Thoracic aorta (tissue), 2 donors: ENCODE results near the gene GLUD1. TPM values are rescaled to one million over a fixed set of nuclear protein-coding genes. Genes with fewer than 3 reads are reported as not detected.
"Not testable (repeated sequence)": the region's sequence is repeated elsewhere in the genome, so short reads cannot be mapped to it uniquely, and the experiment has no call there.

Source experiments
- ATAC-seq: fragments of 150-250 bp; one replicate; pipeline ENCODE4 v1.8.0; 2017; ENCODE audit warnings: low read depth; ENCODE audit not compliant: insufficient number of reproducible peaks, low FRiP score
- DNase-seq: peaks from one replicate; pipeline ENCODE4 v3.0.0-alpha.2; 2020; ENCODE audit warnings: low spot score
- H3K27ac ChIP-seq, 2 donors: fragments of 200-600 bp; sonication (generic); 1 replicate in 1 of 2; 2 replicates in 1 of 2; pipeline ENCODE4 v1.5.1; 2016; ENCODE audit warnings: mild to moderate bottlenecking in 2 of 2, moderate library complexity in 2 of 2
- H3K27me3 ChIP-seq: fragments of 200-600 bp; sonication (generic); replicated peaks from 2 replicates; pipeline ENCODE4 v1.6.0; 2016; ENCODE audit warnings: mild to moderate bottlenecking; ENCODE audit not compliant: insufficient read depth
- H3K36me3 ChIP-seq: fragments of 200-600 bp; sonication (generic); one replicate; pipeline ENCODE4 v1.5.1; 2016
- H3K4me1 ChIP-seq, 2 donors: fragments of 200-600 bp; sonication (generic); 1 replicate in 1 of 2; 2 replicates in 1 of 2; pipeline versions ENCODE4 v1.5.1 to v1.6.0; 2016; ENCODE audit warnings: low read depth in 2 of 2, mild to moderate bottlenecking in 1 of 2; ENCODE audit not compliant: control insufficient read depth in 1 of 2
- H3K4me3 ChIP-seq: fragments of 200-600 bp; sonication (generic); 2 replicates; pipeline ENCODE4 v1.5.1; 2016; ENCODE audit warnings: mild to moderate bottlenecking
- H3K9me3 ChIP-seq: fragments of 200-600 bp; sonication (generic); 2 replicates; pipeline ENCODE4 v1.5.1; 2016
- CTCF ChIP-seq: fragments of 200-600 bp; sonication (generic); IDR thresholded peaks from one replicate; pipeline ENCODE4 v1.5.1; 2019; ENCODE audit warnings: antibody characterized with exemption
- total RNA-seq, 2 donors: library from RNA; depleted of rRNA; stranded (reverse); fragments of >200 nt; gene quantifications; one replicate each; pipeline versions ENCODE4 v1.1.0 to v1.2.3, GENCODE V29; 2016

GLUD1 gene
- total RNA-seq, 2 donors from 2014 or later: 141 to 189 TPM

GRCh38 chr10:87038786-87039185 is 55.9 kb downstream of the GLUD1 start:
- Histone ChIP-seq H3K4me1 (no peaks in the 10 kb centered on the region), H3K4me3 (no peak overlapping the region), H3K9me3 (no peaks in the 10 kb centered on the region), H3K27ac (no peak overlapping the region), H3K27me3 (no peaks in the 10 kb centered on the region), H3K36me3 (no peaks in the 10 kb centered on the region)
- TF ChIP-seq CTCF: no peak
- ATAC-seq: no peak
- DNase-seq: no peak

DNA sequence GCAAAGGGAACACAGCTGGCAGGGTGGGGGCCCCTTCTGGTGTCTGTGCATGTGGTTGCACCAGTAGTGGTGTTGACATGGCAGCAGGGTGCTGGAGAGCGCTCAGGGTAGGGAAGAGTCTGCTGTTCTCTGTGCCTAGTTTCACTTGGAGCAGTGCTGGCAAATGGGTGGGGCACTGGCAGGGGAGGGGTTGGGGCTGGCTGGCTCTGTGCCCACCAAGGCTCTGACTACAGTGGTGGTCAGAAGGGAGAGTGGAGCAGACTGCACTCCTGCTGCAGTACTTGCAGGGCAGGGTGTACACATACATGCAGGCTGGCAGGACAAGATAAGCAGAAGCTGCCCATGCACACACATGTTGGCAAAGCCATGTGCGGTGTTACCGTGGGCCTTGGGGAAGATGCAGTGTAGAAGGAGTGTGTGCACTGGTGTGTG is 56.3 kb downstream of the GLUD1 start:
- TF ChIP-seq CTCF: no peak
- H3K27me3 ChIP-seq: no peaks in the 10 kb centered on the region
- no peak overlapping the region for H3K27ac ChIP-seq
- no peak overlapping the region for H3K4me3 ChIP-seq
- no peaks in the 10 kb centered on the region for H3K36me3 ChIP-seq
- H3K4me1 ChIP-seq: no peaks in the 10 kb centered on the region
- H3K9me3 ChIP-seq: no peaks in the 10 kb centered on the region
- DNase-seq: no peak
- ATAC-seq: no peak

DNA sequence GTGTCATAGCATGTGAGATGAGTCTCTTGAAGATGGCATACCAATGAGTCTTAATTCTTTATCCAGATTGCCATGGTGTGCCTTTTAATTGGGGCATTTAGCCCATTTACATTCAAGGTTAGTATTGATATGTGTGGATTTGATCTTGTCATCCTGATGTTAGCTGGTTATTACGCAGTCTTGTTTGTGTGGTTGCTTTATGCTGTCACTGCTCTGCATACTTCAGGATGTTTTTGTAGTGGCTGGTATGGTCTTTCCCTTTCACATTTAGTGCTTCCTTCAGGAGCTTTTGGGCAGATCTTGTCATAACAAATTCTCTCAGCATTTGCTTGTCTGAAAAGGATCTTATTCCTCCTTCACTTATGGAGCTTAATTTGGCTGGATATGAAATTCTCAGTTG is 58.0 kb downstream of the GLUD1 start:
- DNase-seq: no peak
- TF ChIP-seq CTCF: no peak

DNA sequence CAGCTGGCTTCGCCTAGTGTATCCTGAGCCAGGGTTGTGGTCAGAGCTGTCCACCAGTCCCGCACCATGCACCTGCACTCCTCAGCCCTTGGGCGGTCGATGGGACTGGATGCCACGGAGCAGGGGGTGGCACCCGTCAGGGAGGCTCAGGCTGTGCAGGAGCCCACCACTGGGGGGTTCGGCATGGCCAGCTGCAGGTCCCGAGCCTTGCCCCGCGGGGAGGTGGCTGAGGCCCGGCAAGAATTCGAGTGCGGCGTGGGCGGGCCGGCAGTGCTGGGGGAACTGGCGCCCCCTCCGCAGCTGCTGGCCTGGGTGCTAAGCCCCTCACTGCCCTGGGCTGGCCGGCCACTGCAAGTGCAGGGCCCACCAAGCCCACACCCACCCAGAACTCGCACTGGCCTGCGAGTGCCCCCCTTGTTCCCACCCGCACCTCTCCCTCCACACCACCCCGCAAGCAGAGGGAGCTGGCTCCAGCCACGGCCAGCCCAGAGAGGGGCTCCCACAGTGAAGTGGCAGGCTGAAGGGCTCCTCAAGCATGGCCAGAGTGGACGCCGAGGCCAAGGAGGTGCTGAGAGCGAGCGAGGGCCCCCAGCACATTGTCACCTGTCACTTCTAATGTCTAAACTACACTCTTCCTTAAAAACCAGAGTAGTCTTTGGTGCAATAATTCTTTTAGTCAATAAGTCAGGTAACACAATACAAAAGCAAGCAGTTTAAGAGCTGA is 63.6 kb downstream of the GLUD1 start:
- H3K4me3 ChIP-seq: no peak overlapping the region
- no peak for TF ChIP-seq CTCF
- no peaks in the 10 kb centered on the region for H3K4me1 ChIP-seq
- no peak overlapping the region for H3K27ac ChIP-seq
- DNase-seq (no peak), ATAC-seq (no peak)
- no peaks in the 10 kb centered on the region for H3K36me3 ChIP-seq
- no peaks in the 10 kb centered on the region for H3K9me3 ChIP-seq
- H3K27me3 ChIP-seq: no peaks in the 10 kb centered on the region

More for the DNA sequence above, 58.0 kb downstream of the GLUD1 start:
- no peak for ATAC-seq
- H3K4me3 ChIP-seq: no peak overlapping the region
- H3K4me1 ChIP-seq: no peaks in the 10 kb centered on the region
- no peak overlapping the region for H3K27ac ChIP-seq
- H3K9me3 ChIP-seq: no peaks in the 10 kb centered on the region
- no peaks in the 10 kb centered on the region for H3K27me3 ChIP-seq
- no peaks in the 10 kb centered on the region for H3K36me3 ChIP-seq

GRCh38 chr10:87030419-87030818 is 64.2 kb downstream of the GLUD1 start:
- ATAC-seq, H3K4me3 ChIP-seq: not testable (repeated sequence)

GRCh38 chr10:87026747-87027508 is 67.7 kb downstream of the GLUD1 start:
- H3K9me3 ChIP-seq, ATAC-seq, H3K4me3 ChIP-seq, H3K27me3 ChIP-seq, H3K4me1 ChIP-seq, H3K36me3 ChIP-seq, H3K27ac ChIP-seq, DNase-seq: not testable (repeated sequence)

More at GRCh38 chr10:87030419-87030818, 64.2 kb downstream of the GLUD1 start:
- H3K27ac ChIP-seq, H3K36me3 ChIP-seq, H3K4me1 ChIP-seq, H3K9me3 ChIP-seq, H3K27me3 ChIP-seq, DNase-seq: not testable (repeated sequence)

GRCh38 chr10:87025285-87025958 is 69.2 kb downstream of the GLUD1 start:
- H3K4me1 ChIP-seq, H3K27ac ChIP-seq, DNase-seq, H3K4me3 ChIP-seq, H3K36me3 ChIP-seq, H3K27me3 ChIP-seq, ATAC-seq, H3K9me3 ChIP-seq: not testable (repeated sequence)

DNA sequence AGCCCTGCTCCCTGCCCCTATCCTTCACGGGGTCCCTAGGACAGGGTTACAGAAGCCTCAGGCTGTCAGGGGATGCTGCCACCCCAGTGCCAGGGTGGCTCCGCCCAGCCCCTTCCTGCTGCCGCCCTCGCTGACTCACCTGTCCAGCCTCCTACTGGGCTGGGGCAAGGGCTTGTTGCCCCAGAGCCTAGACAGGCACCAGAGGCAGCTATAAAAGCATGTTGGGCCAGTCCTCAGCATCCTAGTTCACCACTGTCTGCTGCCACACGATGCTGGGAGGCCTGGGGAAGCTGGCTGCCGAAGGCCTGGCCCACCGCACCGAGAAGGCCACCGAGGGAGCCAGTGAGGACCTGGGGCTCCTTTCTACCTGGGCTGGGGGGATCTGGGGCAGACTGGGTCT is 74.6 kb downstream of the GLUD1 start, which contains the start of gene FAM25A:
Gene FAM25A, plus strand, starts transcription at position 239 of the 400 bp plus-strand sequence. Its CDS starts 31 bp downstream, at position 270.
- H3K27me3 ChIP-seq, ATAC-seq, H3K4me1 ChIP-seq, DNase-seq, H3K4me3 ChIP-seq, H3K9me3 ChIP-seq, H3K27ac ChIP-seq, H3K36me3 ChIP-seq: not testable (repeated sequence)
